ENCODE results near the gene RABGAP1L. TPM values are rescaled to one million over a fixed set of nuclear protein-coding genes. Genes with fewer than 3 reads are reported as not detected.
"Not testable (repeated sequence)": the region's sequence is repeated elsewhere in the genome, so short reads cannot be mapped to it uniquely, and the experiment has no call there.

RABGAP1L gene
- total RNA-seq, 1 experiment from 2014 or later = 31.2 TPM

GRCh38 chr1:174671826-174672225 lies 512.5 kb downstream of the RABGAP1L start:
- in situ Hi-C loops (cut with HindIII; ENCODE audit: low pct_unique_long_range_greater_than_20kb, low sequenced_read_pairs) = no loop called here
- DNase-seq (ENCODE audit: low read depth, low spot score) = no peak

- in situ Hi-C loops (cut with HindIII; ENCODE audit: low pct_unique_long_range_greater_than_20kb, low sequenced_read_pairs) = no loop called here
- no peak for DNase-seq (ENCODE audit: low read depth, low spot score)
Measured at GRCh38 chr1:174676856-174677255, 517.5 kb downstream of the RABGAP1L start.

- in situ Hi-C loops (cut with HindIII; ENCODE audit: low pct_unique_long_range_greater_than_20kb, low sequenced_read_pairs) = no loop called here
- DNase-seq (ENCODE audit: low read depth, low spot score) = no peak
Measured at GRCh38 chr1:174678657-174679056, 519.3 kb downstream of the RABGAP1L start.

- in situ Hi-C loops (cut with HindIII; ENCODE audit: low pct_unique_long_range_greater_than_20kb, low sequenced_read_pairs) = no loop called here
- DNase-seq (ENCODE audit: low read depth, low spot score) = no peak
Measured at GRCh38 chr1:174680101-174680500, 520.8 kb downstream of the RABGAP1L start.

- in situ Hi-C loops (cut with HindIII; ENCODE audit: low pct_unique_long_range_greater_than_20kb, low sequenced_read_pairs) = no loop called here
- no peak for DNase-seq (ENCODE audit: low read depth, low spot score)
Measured at GRCh38 chr1:174682419-174683008, 523.2 kb downstream of the RABGAP1L start.

- in situ Hi-C loops (cut with HindIII; ENCODE audit: low pct_unique_long_range_greater_than_20kb, low sequenced_read_pairs) = no loop called here
- DNase-seq (ENCODE audit: low read depth, low spot score) = no peak
Measured at GRCh38 chr1:174686213-174686612, 526.9 kb downstream of the RABGAP1L start.

- in situ Hi-C loops (cut with HindIII; ENCODE audit: low pct_unique_long_range_greater_than_20kb, low sequenced_read_pairs) = no loop called here
Measured at GRCh38 chr1:174689524-174689923, 530.2 kb downstream of the RABGAP1L start.

GRCh38 chr1:174690266-174690665 lies 530.9 kb downstream of the RABGAP1L start:
- DNase-seq (ENCODE audit: low read depth, low spot score) = no peak
- in situ Hi-C loops (cut with HindIII; ENCODE audit: low pct_unique_long_range_greater_than_20kb, low sequenced_read_pairs) = no loop called here

More at GRCh38 chr1:174689524-174689923, 530.2 kb downstream of the RABGAP1L start:
- DNase-seq (ENCODE audit: low read depth, low spot score) = no peak

GRCh38 chr1:174692313-174692712 lies 533.0 kb downstream of the RABGAP1L start:
- peak; percentile 37 for DNase-seq (ENCODE audit: low read depth, low spot score)

GRCh38 chr1:174693085-174693484 lies 533.8 kb downstream of the RABGAP1L start:
- DNase-seq (ENCODE audit: low read depth, low spot score) = no peak
- in situ Hi-C loops (cut with HindIII; ENCODE audit: low pct_unique_long_range_greater_than_20kb, low sequenced_read_pairs) = no loop called here

More at GRCh38 chr1:174692313-174692712, 533.0 kb downstream of the RABGAP1L start:
- in situ Hi-C loops (cut with HindIII; ENCODE audit: low pct_unique_long_range_greater_than_20kb, low sequenced_read_pairs) = no loop called here

GRCh38 chr1:174693539-174693938 lies 534.2 kb downstream of the RABGAP1L start:
- in situ Hi-C loops (cut with HindIII; ENCODE audit: low pct_unique_long_range_greater_than_20kb, low sequenced_read_pairs); DNase-seq (ENCODE audit: low read depth, low spot score): not testable (repeated sequence)

GRCh38 chr1:174696026-174696821 lies 536.9 kb downstream of the RABGAP1L start:
- DNase-seq (ENCODE audit: low read depth, low spot score) = no peak
- in situ Hi-C loops (cut with HindIII; ENCODE audit: low pct_unique_long_range_greater_than_20kb, low sequenced_read_pairs) = no loop called here

GRCh38 chr1:174700314-174700713 lies 541.0 kb downstream of the RABGAP1L start:
- DNase-seq (ENCODE audit: low read depth, low spot score) = no peak
- in situ Hi-C loops (cut with HindIII; ENCODE audit: low pct_unique_long_range_greater_than_20kb, low sequenced_read_pairs) = no loop called here

- in situ Hi-C loops (cut with HindIII; ENCODE audit: low pct_unique_long_range_greater_than_20kb, low sequenced_read_pairs) = no loop called here
- no peak for DNase-seq (ENCODE audit: low read depth, low spot score)
Measured at GRCh38 chr1:174700775-174701174, 541.5 kb downstream of the RABGAP1L start.

- in situ Hi-C loops (cut with HindIII; ENCODE audit: low pct_unique_long_range_greater_than_20kb, low sequenced_read_pairs) = no loop called here
Measured at GRCh38 chr1:174701565-174701964, 542.2 kb downstream of the RABGAP1L start.

GRCh38 chr1:174702011-174702410 lies 542.7 kb downstream of the RABGAP1L start:
- in situ Hi-C loops (cut with HindIII; ENCODE audit: low pct_unique_long_range_greater_than_20kb, low sequenced_read_pairs) = no loop called here
- no peak for DNase-seq (ENCODE audit: low read depth, low spot score)

More at GRCh38 chr1:174701565-174701964, 542.2 kb downstream of the RABGAP1L start:
- DNase-seq (ENCODE audit: low read depth, low spot score) = no peak

GRCh38 chr1:174703309-174703708 lies 544.0 kb downstream of the RABGAP1L start:
- DNase-seq (ENCODE audit: low read depth, low spot score) = no peak
- in situ Hi-C loops (cut with HindIII; ENCODE audit: low pct_unique_long_range_greater_than_20kb, low sequenced_read_pairs) = no loop called here

- in situ Hi-C loops (cut with HindIII; ENCODE audit: low pct_unique_long_range_greater_than_20kb, low sequenced_read_pairs) = no loop called here
- DNase-seq (ENCODE audit: low read depth, low spot score) = no peak
Measured at GRCh38 chr1:174704300-174704699, 545.0 kb downstream of the RABGAP1L start.
